HG02943 (cell line): ENCODE data around the gene TACC2.
A peak's percentile ranks its signal among the peaks of the same experiment; 100 is the strongest.
"Not testable (repeated sequence)": the region's sequence is repeated elsewhere in the genome, so short reads cannot be mapped to it uniquely, and the experiment has no call there.

Experiments used
- ATAC-seq: cut with Tn5 transposase; IDR thresholded peaks from one replicate; pipeline ENCODE4 v1.9.1; 2021; ENCODE audit warnings: mild to moderate bottlenecking, low read depth, moderate library complexity; ENCODE audit not compliant: unreplicated experiment

Gene TACC2, protein sequence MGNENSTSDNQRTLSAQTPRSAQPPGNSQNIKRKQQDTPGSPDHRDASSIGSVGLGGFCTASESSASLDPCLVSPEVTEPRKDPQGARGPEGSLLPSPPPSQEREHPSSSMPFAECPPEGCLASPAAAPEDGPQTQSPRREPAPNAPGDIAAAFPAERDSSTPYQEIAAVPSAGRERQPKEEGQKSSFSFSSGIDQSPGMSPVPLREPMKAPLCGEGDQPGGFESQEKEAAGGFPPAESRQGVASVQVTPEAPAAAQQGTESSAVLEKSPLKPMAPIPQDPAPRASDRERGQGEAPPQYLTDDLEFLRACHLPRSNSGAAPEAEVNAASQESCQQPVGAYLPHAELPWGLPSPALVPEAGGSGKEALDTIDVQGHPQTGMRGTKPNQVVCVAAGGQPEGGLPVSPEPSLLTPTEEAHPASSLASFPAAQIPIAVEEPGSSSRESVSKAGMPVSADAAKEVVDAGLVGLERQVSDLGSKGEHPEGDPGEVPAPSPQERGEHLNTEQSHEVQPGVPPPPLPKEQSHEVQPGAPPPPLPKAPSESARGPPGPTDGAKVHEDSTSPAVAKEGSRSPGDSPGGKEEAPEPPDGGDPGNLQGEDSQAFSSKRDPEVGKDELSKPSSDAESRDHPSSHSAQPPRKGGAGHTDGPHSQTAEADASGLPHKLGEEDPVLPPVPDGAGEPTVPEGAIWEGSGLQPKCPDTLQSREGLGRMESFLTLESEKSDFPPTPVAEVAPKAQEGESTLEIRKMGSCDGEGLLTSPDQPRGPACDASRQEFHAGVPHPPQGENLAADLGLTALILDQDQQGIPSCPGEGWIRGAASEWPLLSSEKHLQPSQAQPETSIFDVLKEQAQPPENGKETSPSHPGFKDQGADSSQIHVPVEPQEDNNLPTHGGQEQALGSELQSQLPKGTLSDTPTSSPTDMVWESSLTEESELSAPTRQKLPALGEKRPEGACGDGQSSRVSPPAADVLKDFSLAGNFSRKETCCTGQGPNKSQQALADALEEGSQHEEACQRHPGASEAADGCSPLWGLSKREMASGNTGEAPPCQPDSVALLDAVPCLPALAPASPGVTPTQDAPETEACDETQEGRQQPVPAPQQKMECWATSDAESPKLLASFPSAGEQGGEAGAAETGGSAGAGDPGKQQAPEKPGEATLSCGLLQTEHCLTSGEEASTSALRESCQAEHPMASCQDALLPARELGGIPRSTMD (N-terminal part only)

DNA sequence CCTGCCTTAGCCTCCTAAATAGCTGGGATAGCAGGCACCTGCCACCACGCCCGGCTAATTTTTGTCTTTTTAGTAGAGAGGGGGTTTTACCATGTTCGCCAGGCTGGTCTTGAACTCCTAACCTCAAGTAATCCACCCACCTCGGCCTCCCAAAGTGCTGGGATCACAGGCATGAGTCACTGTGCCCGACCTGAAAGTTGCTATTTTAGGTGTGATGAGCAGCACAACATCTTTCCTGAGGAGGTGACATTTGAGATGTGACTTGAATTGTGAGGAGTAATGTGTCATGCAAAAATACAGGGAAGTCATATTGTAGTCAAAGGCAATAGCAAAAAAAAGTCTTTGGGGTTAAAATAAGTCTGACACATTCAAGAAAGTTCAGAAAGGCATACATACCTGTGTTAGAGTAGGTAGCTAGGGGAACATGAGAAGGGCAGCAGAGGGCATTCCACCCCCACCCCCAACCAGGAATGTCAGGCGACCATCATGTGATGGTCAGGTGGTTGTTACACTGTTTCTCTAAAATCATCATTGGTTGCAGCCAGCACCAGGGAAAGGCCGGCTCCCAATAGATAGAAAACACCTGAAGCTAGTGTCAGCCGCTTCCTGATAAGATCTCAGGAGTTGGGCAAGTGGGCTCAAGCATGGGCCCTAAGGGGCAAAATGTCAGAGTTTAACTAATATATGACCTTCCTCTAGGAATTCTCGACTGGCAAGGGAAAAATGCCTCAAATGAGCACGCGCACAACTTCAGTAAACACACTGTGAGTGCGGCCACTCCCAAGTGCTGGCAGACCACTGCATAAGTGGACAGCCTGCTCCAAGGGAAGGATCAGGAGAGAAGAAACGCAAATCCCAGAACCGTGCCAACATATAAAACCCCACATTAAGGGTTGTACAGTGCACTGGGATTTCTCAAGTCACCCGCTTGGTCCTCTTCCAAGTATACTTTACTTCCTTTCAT is at the start of gene TACC2:
TSS of gene TACC2 (plus strand) at position 803 of the 964 bp plus-strand sequence. CDS start 32,819 bp downstream, outside the sequence.
- no peak for ATAC-seq

DNA sequence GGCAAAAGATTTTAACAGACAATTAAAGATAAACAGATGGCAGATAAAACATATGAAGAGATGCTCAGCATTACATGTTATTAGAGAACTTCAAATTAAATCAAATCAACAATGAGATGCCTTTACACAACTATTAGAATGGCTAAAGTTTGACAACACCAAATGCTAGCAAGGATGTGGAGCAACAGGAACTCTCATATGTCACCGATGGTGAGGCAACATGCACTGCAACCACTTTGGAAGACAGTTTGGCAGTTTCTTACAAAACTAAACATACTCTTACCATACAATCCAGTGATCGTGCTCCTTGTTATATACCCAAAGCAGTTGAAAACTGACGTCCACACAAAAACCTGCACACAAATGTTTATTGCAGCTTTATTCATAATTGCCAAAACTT is 47.4 kb upstream of the TACC2 start:
- ATAC-seq, result no peak

DNA sequence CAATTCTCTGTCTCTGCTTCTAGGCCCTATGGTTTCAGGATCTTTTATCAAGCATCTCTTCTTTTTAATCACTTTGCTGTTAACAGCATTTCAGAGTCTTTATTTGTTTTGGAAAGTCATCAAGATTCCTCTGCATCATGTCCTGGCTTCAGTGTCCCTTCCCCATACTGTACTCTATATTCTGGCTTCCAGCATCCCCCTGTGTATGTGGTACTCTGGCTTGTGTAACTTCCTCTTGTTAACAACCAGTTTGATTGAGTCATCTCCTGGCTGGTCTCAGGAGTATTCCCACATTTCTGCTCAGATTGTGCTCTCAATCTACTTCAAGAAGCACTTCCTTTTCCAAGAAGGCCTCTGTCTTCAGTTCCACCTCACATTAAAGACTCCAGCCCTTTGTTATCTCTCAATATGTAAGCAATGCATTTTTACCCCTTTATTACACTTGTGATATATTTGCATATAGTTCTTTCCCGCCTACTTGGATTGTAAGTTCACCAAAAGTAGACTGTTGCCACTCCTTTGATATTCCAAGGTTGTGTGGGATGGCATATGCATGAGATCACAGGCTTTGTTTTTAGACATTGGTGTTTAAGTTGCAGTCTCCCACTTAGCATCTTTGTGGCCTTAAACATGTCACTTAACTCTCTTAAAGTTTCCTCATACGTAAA is 46.1 kb upstream of the TACC2 start:
- ATAC-seq, result no peak

DNA sequence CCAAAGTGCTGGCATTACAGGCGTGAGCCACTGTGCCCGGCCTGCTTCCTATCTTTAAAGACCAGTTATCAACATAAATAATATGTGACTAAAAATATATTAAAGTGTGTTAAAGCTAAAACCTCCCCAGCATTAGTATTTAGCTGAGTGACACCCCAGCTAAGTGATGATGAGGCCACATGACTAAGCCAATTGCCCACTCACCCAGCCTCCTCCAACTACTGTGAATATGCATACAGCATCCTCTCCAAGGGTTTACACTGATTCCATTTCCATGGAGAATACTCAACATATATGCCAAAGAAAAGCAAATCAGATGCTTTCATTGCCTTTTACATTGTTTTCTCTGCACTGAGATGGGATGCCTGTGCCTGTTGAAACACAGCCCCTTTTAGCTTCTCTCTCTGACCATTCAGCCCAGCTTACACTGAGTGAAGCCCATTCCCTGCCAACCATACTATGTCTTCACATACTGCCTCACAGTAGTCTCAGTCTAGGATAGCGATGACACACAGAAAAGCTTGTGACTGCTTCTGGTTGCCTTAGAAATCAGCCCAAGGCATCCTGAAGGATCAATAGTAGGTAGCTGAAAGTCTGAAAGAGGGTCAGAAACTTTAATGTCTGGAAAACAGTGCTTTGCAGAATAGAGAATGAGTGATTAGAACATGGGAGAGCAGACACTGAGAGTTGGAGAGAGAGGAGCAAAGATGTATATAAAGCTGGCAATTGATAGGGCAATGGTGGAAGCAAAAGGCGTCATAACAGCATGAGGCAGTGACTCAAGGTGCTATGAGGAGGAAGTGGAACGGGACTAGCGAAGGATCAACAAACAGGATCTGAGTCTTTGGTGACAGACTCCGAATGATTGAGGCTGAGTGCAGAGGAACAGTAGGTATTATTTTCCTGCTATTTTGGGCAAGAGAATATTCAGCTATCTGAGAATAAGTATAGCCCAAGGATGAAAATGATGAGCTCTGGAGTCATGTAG is 41.3 kb upstream of the TACC2 start:
- no peak for ATAC-seq

DNA sequence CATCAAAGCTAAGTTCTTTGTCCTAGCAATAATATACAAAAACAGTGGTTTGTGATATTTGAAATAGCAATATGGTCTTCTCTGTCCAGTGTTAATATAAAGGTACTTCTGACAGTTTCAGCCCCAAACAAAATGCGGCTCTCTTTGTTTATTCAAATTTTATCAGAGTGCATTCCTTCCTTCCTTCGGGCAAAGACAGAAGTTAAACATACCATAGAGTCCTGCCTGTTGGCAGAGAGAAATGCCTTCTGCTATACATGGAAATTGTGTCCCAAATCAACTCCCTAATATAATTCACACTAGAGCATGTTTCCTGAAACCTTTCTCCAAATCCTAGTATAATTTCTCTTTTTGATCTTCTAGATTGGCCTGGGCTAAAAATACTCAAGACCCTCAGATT is 39.9 kb upstream of the TACC2 start:
- ATAC-seq, result no peak

DNA sequence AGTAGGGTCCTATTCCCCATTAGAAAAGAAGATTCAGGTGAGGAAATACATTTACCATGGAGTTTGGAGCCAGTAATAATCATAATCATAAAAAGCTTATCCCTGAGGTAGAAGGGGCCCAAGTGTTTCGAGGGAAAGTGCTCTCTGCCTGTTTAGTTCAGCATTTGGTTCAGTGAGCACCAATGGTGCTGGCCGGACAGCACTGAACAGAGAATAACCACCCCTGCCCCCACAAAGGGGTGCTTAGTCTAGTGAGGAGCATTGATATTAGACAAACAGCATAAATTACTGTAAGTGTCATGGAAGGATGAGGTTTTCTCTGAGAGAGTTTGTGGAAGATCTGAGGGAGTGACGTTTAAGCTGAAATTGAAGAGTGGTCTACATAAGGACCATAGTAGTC is 39.5 kb upstream of the TACC2 start:
- ATAC-seq, result no peak

DNA sequence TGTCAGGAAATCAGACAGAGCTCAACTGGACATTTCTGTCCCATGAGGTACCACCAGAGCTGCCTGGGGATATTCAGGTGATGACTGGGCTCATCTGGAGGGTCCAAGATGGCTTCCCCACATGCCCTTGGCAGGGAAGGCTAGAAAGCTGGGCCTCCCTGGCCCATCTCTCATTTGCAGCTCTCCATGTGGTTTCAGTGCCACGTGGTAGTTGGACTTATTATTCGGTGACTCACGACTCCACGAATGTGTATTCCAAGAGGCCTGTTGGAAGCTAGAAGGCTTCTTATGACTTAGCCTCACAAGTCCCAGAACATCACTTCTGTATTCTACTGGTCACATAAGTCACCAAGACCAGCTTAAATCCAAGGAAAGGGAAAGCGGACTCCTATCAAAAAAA is 36.7 kb upstream of the TACC2 start:
- no peak for ATAC-seq

DNA sequence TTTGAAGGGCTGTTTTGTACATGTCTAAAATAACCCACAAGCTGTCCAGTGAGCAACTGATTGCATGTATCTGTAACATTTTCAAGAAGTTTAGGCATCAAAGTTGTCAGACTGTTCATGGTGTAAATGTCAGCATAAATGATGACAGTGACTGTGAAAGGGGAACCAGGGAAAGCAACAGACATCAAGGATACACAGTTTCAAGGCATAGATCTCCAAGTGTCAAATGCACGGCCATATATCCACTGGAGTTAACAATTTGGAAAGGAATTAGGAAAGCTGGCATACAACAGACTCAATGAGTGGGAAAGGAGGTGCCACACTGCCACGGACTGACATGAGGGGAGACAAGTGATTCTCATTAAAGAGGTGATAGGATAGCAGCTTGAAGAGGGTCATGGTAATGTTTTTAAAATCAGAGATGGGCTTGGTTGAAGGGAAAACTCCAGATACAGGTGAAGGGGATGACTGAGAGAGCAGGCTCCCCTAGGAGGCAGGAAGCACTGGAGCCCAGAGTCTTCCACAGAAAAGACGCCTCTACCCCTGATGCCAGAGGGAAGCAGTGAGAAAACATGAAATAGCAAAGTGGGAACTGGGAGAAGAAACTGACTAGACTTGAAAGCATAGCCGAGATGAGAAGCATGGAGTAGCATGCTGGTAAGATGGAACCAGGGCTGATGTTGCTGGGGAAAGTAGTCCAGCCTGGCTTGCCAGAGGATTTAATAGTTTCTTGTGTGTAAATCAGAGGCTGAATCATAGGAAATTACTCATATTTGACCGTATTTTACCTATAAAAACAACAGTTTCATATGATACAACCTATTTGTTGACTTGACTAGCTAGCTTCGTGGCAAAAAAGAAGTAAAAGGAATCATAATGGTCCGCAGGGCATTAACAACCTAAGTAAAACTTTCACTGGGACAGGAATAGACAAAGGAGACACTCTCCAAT is 32.6 kb upstream of the TACC2 start:
- no peak for ATAC-seq

DNA sequence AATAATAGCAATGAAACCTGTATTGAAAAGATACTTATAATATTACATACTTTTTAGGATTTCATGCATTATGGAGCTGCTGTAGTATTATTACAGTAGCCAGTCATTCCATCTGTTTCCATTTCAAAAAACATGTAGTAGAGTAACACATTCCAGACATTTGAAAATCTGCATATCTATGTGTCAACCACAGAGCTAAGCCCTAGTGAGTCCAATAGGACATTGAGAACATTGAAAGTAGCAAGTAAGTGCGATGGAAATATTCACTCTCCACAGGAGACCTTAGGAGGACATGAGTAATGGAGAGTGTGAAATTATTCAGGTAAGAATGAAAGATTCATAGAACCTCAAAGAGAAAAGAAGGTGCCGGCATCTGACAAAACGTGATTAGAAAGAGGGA is 29.3 kb upstream of the TACC2 start:
- no peak for ATAC-seq

DNA sequence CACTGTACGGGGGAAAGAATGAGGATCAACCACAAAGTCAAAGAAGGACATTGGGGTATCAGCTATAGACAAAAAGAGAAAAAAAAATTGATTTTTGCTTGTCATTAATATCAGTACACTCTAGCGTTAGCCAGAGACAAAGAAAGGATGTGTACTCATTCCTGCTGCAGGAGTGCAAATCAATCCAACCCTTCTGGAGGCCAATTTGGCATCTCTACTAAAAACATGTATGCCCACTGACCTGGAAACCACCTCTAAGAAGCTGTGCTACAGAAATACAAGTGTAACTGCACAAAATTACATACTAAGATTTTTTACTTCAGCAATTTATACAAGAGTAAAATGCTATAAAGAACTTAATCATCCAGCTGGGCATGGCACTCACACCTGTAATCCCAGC is 27.5 kb upstream of the TACC2 start:
- no peak for ATAC-seq

DNA sequence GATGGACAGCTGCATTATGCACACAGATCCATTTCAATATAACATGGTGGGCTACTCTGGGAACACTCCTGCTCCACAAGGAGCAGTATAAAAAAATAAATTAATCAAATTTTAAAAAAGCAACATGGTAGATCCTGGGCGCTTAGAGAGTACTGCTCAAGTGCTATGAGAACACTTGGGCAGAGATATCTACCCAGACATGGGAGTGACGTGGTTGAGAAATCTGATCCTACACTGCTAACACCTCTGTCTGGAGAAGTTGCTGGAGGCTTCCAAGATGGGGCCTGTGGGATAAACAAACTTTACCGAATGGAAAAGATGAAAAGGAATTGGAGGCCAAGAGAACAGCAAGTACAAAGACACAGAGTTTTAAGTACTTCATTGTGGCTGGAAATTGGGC is 23.0 kb upstream of the TACC2 start:
- ATAC-seq, result no peak

DNA sequence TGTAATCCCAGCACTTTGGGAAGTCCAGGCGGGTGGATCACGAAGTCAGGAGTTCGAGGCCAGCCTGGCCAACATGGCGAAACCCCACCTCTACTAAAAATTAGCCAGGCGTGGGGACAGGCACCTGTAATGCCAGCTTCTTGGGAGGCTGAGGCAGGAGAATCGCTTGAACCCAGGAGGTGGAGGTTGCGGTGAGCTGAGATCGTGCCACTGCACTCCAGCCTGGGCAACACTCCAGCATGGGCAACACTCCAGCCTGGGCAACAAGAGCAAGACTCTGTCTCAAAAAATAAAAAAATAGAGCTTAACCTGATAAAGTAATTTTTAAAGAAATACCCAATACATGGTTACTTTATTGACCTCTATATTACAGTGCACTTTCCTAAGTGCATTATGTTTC is 19.9 kb upstream of the TACC2 start:
- ATAC-seq, result not testable (repeated sequence)

DNA sequence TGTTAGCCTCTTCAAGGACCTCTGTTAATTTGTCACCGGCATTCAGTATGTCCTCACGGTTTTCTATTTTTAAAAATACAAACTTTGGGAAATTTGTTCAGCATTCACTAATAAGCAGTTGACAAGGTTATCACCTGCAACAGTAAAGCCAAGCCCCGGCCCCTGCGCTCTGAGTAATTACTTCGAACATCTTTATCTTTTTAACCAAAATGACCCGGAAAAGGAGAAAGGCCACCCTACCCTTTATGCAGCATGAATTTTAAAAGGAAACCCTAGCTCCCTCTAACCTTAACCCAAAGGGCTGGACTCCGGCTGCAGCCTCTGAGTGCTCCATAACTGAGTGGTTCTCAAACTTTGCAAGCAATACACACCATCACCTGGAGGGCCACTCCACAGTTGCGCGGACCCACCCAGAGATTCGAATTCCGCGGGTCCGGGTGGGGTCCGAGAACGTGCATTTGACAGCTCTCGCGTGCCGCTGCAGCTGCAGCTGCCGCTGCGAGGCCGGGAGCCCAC is 14.9 kb upstream of the TACC2 start:
- ATAC-seq, result no peak

DNA sequence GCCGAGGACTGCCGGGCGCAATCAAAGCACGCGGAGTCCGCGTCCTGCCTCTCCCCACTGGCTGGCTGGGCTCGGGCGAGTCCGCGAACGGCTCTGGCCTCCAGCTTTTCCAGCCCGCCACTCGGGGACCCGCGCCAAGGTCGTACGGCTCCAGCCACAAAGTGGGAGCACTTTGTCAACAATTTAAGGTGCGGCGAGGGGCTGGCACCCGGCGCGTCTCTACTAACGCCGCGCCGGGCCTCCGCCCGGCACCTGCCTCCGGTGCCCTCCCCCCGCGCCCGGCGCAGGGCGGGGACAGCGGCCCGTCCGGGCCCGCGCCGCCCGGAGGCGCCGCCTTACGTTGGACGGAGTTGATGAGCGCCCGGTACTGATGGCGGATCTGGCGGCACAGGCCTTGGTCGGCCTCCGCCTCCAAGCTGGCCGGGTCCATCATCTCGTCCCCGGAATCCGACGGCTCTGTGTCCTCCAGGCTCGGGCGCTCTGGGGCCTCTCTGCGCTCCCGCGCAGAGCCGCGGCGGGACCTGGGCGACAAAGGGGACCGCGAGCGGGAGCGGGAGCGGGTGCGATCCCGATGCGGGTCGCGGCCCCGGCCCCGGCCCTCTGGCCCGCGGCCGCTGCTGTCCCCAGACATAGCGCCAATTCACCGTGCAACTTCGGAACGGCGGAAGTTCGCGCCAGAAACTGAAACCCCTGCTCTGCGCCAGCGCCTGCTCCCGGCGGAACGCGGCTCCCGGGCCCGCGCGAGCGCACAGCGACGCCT is 14.2 kb upstream of the TACC2 start, which contains the start of gene NSMCE4A:
TSS of gene NSMCE4A (minus strand) at position 683 of the 760 bp plus-strand sequence. CDS start at position 631, 52 bp downstream.
- peak; percentile 75 for ATAC-seq

DNA sequence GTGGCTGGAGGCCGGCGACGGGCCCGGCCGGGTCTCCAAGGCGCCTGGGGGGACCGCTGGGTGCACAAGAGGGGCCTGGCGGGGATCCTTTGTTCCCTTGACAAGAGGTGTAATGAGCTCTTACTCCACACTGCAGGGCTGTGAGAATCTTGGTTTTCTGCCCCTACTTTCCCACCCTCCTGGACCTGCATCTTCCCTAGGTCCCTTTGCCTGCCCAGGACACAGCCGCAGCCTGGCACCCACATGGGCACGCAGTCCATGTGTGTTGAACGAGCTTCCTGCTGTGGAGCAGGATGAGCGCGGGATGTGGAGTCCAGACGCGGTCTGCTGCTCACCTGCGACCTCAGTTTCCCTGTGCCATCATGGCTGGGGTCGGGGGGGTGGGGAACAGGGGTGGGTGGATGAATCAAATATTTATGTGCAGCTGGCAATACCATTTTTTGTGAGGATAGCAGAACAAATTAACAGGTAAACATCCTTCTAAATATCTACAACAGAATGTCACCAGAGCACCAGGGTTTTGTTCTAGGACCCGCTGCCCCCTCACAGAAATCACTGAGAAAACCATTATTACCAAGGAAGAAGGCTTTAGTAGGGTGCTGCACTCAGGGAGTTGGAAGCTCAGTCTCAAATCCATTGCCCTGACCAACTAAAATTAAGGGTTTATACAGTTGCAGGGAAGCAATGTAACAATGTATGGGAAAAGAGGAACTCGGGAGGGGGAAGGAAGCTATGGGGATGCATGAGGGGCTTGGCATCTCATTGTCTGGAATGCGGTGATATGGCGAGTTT is 13.5 kb upstream of the TACC2 start:
- ATAC-seq, result no peak
